GM21390 (cell line): ENCODE results near the gene SLC25A40.
A peak's percentile ranks its signal among the peaks of the same experiment; 100 is the strongest.
"Not testable (repeated sequence)": the region's sequence is repeated elsewhere in the genome, so short reads cannot be mapped to it uniquely, and the experiment has no call there.

Experiments used
- ATAC-seq: cut with Tn5 transposase; IDR thresholded peaks from one replicate; pipeline ENCODE4 v1.9.1; 2021; ENCODE audit not compliant: unreplicated experiment

Gene SLC25A40, protein sequence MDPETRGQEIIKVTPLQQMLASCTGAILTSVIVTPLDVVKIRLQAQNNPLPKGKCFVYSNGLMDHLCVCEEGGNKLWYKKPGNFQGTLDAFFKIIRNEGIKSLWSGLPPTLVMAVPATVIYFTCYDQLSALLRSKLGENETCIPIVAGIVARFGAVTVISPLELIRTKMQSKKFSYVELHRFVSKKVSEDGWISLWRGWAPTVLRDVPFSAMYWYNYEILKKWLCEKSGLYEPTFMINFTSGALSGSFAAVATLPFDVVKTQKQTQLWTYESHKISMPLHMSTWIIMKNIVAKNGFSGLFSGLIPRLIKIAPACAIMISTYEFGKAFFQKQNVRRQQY

DNA sequence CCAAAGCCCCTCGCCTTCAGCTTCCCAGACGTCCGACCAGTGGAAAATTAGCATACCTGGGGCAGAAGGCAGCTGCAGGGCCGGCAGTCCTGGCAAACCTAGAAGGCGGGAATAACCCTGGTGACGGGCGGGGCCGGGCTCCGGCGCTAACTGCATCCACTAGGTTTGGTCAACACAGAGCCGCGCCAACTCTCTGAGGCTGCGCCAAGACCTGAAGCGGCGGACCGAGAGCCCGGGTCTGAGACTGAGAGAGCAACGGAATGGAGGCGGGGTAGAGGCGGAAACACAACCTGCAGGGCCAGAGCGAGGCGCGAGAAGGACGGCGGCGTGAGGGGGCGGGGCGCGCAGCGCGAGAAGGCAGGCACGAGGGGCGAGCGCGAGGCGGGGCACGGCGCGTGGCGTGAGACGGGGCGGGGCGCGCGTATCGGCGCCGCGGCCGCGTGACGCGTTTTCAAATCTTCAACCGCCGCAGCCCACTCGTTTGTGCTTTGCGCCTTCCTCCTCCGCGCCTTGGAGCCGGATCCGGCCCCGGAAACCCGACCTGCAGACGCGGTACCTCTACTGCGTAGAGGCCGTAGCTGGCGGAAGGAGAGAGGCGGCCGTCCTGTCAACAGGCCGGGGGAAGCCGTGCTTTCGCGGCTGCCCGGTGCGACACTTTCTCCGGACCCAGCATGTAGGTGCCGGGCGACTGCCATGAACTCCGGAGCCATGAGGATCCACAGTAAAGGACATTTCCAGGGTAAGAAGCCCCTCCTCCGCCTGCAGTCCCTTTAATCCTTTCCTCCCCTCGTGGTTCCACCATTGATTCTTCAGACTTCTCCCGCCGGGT lies at the start of gene SLC25A40, which contains the start of gene DBF4:
SLC25A40 (minus strand) TSS at position 321 of the 829 bp plus-strand sequence. CDS start 17,633 bp downstream, outside the sequence.
DBF4 (plus strand) TSS at position 454 of the 829 bp plus-strand sequence; CDS start at position 694, 240 bp downstream.
- peak; percentile 85 for ATAC-seq

DNA sequence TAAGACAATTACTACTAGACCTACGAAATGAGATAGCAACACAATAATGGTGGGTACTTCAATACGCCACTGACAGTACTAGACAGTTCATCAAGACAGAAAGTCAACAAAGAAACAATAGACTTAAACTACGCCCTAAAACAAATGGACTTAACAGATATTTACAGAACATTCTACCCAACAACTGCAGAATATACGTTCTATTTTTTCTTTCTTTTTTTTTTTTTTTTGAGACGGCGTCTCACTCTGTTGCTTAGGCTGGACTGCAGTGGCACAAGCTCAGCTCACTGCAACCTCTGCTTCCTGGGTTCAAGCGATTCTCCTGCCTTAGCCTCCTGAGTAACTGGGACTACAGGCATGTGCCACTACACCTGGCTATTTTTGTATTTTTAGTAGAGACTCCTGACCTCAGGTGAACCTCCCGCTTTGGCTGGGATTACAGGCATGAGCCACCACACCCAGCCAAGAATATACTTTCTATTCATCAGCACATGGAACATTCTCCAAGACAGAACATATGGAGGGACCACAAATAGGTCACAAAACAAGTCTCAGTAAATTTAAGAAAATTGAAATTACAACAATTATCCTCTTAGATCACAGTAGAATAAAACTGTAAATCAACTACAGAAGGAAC lies 46.7 kb upstream of the SLC25A40 start:
- ATAC-seq = not testable (repeated sequence)

DNA sequence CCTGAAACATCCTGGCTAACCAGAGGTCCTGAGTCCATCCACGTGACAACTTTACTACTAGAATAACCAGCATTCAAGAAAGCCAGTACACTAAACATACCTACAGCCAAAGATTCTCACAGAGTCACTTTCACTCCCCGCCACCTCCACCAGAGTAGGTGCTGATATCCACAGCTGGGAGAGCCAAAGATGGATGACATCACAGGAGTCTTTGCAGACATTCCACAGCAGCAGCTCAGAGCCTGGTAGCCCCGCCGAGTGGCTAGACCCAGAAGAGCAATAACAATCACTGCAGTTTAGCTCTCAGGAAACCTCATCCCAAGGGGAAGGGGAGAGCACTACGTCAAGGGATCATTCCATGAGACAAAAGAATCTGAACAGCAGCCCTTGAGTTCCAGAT lies 44.4 kb upstream of the SLC25A40 start:
- ATAC-seq = no peak

DNA sequence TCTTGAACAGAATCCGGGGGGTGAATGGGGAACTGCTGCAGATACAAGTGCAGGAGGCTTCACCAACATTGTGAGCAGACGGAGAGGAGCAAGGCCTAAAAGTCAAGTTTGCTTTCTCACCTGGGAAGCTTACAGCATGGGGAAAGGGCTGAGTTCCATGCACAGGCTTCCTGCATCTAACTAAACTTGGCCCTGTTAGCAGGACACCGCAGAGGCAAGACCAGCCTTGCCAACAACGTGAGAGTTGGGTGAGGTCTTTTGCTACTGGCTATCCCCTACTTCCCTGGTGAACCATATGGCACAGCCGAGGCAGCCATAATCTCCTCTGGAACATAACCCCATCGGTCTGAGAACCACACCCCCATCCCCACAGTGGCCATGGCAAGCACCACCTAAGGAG lies 43.7 kb upstream of the SLC25A40 start:
- ATAC-seq = no peak

DNA sequence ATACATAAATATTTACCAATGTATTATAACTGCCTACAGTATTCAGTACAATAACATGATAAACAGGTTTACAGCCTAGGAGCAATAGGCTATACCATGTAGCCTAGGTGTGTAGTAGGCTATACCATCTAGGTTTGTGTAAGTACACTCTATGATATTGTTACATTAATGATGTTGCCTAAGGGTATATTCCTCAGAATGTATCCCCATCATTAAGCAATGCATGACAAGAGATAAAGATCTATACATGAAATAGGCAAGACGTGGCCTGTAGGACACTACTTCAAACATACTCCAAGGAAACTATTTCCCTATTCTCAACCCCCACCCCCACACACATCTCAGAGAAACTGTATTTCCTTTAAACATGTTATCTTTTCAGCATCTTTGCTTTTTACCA lies 42.6 kb upstream of the SLC25A40 start:
- ATAC-seq = no peak

DNA sequence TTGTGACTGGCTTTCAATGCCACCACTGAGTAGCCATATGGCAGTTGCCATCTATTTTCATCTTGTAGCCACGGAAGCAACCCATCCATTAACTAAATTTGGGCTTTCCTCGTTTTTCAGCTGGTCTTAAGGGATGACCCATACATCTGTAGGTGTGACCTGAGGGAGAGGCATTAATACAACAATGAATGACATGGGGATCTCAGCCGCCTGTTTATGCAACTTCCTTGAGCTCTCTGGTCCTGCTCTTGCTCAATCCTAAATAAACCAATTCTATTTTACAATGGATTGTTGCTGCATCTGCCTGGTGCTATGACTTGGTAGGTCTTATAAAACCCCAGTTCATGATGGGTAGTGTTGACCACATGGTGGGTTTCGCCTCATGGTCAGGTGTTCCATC lies 36.0 kb upstream of the SLC25A40 start:
- no peak for ATAC-seq

DNA sequence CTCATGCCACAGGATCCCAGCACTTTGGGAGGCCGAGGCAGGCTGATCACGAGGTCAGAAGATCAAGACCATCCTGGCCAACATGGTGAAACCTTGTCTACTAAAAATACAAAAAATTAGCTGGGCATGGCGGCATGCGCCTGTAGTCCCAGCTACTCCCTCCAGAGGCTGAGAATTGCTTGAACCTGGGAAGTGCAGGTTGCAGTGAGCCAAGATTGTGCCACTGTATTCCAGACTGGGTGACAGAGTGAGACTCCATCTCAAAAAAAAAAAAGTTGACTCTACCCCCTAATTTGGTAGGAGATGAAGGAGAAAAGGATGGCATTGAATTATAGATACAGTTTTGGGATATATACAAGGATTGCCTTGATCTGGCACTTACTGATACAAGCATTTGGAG lies 32.7 kb upstream of the SLC25A40 start:
- ATAC-seq = not testable (repeated sequence)

DNA sequence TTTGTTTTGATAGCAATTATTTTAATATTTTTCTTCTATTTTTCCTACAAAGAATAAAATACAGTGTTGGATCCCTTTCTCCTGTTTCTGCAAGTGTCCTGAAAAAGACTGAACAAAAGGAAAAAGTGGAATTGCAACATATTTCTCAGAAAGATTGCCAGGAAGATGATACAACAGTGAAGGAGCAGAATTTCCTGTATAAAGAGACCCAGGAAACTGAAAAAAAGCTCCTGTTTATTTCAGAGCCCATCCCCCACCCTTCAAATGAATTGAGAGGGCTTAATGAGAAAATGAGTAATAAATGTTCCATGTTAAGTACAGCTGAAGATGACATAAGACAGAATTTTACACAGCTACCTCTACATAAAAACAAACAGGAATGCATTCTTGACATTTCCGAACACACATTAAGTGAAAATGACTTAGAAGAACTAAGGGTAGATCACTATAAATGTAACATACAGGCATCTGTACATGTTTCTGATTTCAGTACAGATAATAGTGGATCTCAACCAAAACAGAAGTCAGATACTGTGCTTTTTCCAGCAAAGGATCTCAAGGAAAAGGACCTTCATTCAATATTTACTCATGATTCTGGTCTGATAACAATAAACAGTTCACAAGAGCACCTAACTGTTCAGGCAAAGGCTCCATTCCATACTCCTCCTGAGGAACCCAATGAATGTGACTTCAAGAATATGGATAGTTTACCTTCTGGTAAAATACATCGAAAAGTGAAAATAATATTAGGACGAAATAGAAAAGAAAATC lies 31.2 kb upstream of the SLC25A40 start:
- not testable (repeated sequence) for ATAC-seq

DNA sequence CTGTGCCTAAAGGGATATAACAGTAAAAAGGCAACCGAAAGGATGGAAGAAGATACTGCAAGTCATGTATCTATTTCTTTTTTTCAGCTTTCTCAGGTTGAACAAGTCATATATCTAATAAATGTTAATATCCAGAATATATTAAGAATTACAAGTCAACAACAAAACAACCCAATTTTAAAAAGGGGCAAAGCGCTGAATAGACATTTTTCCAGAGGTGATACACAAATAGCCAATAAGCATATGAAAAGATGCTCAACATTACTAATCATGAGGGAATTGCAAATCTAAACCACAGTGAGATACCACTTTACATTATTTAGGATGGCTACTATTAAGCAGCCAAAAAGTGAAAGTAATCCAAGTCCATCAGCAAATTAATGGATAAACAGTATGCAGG lies 23.1 kb upstream of the SLC25A40 start:
- no peak for ATAC-seq

DNA sequence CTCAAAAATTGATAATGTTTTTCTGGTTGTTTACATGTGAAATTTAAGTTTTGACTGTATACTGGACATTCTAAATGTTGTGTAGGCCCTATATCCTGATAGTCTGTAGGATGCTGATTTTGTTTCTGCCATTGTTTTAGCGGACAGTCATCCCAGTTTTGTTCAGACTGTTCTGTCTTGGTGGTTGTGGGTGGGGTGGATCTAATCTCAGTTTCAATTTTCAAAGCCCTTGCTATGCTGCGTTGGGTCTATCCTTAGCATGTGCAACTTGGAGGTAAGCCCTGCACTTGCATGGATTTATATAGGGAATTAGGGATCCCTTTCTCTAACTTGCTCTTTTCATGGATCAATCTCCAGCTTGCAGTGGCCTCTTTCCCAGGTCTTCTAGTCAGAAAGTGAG lies 19.2 kb upstream of the SLC25A40 start:
- no peak for ATAC-seq

DNA sequence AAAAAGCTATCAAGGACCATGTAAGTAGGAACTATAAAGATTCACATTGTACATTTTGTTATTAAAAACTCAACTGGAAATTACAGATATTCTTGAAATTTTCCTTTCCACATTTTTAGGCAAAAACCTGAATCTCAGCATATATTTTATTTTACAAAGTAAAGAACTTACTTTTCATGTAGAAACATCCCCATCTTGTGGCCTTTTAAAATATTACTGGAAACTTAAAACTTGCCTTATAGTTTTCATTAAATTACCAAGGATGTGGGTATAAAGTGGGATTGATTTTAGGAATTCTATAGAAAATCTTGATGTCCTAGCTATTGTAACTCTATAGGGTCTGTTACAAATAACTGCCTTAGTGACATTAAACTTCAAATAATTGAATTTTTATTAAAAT lies 10.7 kb upstream of the SLC25A40 start:
- ATAC-seq = no peak

DNA sequence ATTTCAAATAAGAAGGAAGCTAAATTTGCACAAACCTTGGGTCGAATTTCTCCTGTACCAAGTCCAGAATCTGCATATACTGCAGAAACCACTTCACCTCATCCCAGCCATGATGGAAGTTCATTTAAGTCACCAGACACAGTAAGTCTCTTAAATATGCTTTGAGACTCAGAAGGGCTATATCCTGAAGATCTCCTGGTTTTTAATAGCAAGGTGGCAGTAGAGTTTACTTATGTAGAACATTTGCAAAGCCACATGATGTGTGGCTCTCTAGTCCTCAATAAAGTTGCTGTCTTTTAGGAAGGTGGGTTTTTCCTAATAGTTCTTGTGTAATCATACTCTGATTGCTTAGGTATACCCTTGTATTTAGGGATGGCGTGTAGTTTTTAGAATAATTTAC lies 8.9 kb upstream of the SLC25A40 start:
- no peak for ATAC-seq

DNA sequence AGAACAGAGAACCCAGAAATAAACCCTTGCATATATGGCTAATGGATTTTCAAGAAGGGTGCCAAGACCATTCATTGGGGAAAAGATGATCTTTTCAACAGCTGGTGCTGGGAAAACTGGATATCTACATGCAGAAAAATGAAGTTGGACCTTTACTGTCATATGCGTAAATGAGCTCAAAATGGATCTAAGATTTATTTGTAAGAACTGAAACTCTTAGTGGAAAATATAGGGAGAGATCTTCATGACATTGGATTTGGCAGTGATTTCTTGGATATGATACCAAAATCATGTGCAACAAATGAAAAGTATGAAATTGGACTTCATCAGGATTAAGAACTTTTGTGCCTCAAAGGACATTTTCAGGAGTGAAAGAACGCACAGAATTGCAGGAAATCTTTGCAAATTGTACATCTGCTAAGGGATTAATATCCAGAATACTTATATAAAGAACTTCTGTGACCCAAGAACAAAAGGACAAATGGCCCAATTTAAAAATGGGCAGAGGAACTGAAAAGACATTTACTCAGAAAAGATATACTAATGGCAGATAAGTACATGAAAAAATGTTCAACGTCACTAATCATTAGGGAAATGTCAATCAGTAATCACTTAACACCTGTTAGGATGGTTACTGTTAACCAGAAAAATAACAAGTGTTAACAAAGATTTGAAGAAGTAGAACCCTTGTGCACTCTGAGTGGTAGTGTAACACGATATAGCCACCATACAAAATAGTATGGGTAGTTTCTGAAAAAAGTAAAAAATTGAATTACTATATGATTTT lies 6.2 kb upstream of the SLC25A40 start:
- ATAC-seq = no peak

DNA sequence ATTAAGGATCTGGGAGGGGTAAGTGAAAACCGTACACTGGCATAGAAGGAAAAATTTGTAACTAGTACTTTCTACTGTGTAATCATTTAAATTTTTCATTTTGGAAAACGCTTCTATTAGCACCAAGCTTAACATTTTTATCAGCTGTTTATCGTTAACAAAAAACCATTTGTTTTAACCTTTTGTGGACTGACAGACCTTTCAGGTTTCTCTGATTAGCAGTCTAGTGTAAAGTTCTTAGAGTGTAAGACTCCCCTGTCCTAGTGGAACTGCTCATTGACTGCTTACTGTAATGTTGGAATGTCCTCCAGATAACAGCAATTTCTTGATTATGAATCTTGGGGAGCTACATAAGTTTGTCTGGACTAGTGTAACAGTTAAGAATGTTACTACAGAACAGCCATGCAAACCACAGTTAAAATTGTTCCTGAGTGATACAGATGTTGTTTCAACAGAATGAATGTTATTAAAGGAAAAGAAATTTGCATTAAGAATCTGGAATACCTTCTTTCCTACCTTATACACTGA lies 2.1 kb upstream of the SLC25A40 start:
- ATAC-seq = no peak

DNA sequence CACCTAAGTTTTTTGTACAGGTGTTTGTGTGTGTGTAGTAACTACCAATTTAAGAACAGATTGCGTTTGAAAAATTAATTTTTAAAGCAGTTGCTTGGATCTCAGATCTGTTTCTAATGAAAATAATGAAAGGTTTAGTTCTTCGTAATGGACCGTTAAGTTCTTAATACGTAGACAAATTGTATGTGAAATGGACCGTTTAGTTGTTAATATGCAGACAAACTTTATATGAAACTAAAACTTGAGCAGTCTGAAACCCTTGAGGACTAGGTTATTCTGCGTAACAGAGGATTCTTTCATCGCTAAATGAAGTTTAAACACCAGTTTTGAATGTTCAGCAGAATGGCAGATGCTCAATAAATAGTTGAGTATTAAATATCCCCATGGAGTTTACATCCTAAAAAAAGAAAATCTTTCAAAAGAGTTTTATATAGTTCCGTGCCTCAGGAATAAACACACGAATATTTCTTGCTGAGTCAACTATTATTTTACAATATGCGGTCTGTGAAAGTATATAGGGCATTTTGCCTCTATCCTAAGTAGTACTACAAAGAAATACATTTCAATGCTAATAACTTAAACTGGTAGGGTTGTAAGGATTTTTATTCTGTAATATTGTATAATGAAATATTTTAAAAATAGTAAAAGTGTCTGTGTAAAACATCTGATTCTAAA lies 1.3 kb upstream of the SLC25A40 start:
- no peak for ATAC-seq

DNA sequence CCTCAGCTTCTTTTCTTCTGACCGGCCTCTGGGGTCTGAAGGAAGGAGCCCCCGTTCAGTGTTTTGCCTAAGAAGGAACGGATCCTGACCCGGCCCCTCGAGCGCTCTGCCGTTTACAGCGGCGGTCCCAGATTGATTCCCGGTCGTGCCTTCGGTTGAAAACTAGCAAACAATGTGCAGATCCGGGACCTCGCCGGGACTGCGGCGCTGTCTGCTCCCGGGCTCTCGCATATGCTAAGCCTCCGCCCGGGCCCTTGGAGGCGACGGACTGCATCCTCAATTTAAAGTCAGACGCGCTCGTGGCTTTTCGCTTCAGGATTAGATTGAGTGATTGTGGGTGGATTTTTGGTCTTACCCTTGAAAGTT lies 692 bp upstream of the SLC25A40 start:
- no peak for ATAC-seq

DNA sequence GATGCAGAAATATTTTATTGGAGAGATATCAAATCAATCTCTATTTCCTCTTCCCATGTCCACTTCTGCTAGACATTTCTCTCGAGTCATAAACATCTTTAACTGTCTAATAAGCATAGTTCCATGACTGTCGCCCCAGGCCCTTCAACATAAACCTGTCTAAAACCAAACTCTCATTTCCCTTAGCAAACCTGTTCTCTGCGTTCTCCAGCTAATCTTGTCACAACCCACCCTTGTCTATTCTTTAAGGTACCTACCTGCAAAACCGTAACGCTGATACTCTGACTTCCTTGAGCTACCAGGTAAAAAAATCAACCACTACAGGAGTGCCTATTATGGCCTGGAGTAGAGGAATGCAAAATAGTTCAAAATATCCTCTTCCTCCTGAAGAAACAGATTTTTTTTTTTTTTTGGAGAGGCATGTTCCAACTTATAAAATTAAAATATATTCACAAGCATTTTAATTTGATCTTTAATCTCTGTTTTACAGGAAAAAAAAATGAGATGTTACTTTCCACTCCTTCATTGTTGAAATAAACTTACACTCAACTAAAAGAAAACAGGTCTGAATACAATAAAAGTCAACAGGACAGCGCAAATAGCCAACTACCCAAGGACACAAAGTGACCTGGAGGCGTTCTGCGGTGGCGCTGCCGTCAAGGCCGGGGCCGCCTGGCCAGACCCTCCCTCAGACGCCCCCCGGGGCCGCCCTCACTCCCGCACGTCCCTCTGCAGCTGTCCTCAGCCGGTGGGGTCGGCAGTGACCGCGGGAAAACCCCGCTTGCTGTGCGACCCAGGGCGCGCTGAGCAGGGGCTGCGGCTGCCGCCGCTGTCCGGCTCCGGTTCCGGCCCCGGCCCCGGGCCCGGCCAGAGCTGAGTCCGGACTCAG lies 765 bp downstream of the SLC25A40 start:
- peak; percentile 14 for ATAC-seq

DNA sequence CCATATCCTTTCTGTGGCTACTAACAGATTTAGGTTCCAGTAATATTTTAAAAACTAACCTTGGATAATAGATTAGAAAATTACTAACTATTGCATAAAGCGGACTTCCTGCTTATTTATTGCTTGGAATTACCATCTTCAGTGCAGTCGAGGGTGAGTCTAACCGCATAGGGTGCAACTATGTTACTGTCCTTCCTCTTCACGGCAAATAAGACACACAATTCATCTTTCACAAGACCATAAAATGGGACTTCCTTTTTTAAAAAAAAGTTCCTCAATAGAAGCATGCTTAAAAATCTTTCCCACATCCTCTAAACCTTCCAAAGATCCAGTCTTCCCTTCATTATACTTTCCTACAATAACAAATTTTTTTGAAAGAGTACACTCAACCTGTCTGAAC lies 2.1 kb downstream of the SLC25A40 start:
- no peak for ATAC-seq
